Erythroblast (primary cell): ENCODE data around the gene AP2A2.

Source experiments
- DNase-seq, 2 experiments: peaks; one replicate each; lab custom pipeline; 2025; lab: John Stamatoyannopoulos, UW
- GATA1 ChIP-seq: IDR thresholded peaks from 2 replicates; pipeline ENCODE4 v1.6.1; 2011; ENCODE audit warnings: low read depth, mild to moderate bottlenecking, control low read depth, low read length, moderate library complexity
- POLR2A ChIP-seq: IDR thresholded peaks from 2 replicates; pipeline ENCODE4 v1.6.1; 2011; ENCODE audit warnings: mild to moderate bottlenecking, low read length

AP2A2 gene

DNA sequence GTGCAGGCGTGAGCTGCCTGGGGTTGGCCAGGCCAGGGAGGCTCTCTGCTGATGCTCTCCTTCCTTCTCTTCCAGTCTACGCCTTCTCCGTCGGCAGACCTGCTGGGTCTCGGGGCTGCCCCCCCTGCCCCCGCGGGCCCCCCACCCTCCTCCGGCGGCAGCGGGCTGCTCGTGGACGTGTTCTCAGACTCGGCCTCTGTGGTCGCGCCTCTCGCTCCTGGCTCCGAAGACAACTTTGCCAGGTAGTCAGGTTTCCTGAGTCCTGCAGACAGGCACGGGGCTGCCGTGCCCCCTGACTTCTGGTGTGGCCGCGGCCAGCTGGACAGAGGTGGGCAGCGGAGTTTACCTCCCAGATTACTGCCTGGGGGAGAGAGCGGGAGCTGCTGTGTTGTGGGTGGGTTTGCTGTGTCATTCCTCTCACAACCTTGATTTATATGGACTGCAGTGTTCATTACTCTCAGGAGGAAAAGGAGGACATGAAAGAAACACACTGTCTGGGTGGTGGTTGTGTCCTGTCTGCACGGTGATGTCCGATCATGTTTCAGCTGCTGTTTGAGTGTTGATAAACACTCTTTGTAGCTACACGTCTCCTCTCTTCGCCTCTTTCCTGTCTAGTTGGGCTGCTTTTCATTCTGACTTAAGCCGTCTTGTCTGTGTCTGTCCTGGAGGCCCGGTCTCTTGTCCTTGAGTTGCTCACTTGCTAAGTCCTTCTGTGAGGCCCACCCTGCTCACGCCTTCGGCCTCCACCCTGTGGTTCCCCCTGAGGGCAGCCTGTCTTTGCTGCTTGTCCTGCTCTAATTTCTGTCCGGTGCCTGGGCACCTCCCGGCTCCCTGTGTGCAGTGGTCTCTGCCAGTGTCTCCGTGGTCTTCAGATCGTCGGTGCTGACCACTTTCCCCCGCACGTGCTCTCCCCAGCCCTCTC is 74.9 kb downstream of the AP2A2 start:
- TF ChIP-seq POLR2A (no peak), GATA1 (no peak)
- DNase-seq, result no peak

GRCh38 chr11:1001617-1002405 is 76.1 kb downstream of the AP2A2 start:
- TF ChIP-seq GATA1 (no peak), POLR2A (no peak)
- no peak for DNase-seq

GRCh38 chr11:1002406-1002984 is 76.8 kb downstream of the AP2A2 start:
- TF ChIP-seq POLR2A (no peak), GATA1 (no peak)

DNA sequence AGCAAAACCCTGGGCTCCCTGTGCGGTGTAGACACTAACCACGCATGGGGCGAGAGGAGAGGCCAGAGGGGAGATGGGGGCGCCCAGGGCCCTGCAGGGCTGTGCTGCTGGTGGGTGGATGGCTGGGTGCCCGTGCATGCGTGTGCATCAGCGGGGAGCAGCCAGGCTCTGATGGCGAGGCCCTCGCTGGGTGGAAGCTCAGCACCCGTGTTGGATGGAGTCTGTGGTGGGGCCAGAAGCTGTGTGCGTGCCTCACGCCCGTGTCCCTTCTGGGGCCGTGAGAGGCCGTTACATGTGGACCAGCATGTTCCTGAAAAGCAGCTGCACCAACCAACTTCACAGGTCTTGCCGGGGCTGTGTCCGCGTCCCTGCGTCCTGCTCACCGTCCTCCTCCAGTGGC is 77.5 kb downstream of the AP2A2 start:
- TF ChIP-seq POLR2A (no peak), GATA1 (no peak)
- no peak for DNase-seq

More at GRCh38 chr11:1002406-1002984, 76.8 kb downstream of the AP2A2 start:
- DNase-seq, result no peak

GRCh38 chr11:1005928-1006327 is 80.3 kb downstream of the AP2A2 start:
- no peak for TF ChIP-seq GATA1
- TF ChIP-seq POLR2A, result no peak
- no peak for DNase-seq

GRCh38 chr11:1006762-1007161 is 81.1 kb downstream of the AP2A2 start:
- TF ChIP-seq POLR2A (no peak), GATA1 (no peak)
- DNase-seq, result no peak

GRCh38 chr11:1007279-1007678 is 81.6 kb downstream of the AP2A2 start:
- DNase-seq, result no peak
- no peak for TF ChIP-seq POLR2A
- TF ChIP-seq GATA1, result no peak

- no peak for TF ChIP-seq POLR2A
- no peak for TF ChIP-seq GATA1
- no peak for DNase-seq
Measured at GRCh38 chr11:1008001-1008802, 82.5 kb downstream of the AP2A2 start.

GRCh38 chr11:1008803-1009145 is 83.1 kb downstream of the AP2A2 start:
- no peak for DNase-seq
- TF ChIP-seq GATA1 (no peak), POLR2A (no peak)

GRCh38 chr11:1009371-1009770 is 83.7 kb downstream of the AP2A2 start:
- TF ChIP-seq GATA1 (no peak), POLR2A (no peak)
- DNase-seq, result no peak

DNA sequence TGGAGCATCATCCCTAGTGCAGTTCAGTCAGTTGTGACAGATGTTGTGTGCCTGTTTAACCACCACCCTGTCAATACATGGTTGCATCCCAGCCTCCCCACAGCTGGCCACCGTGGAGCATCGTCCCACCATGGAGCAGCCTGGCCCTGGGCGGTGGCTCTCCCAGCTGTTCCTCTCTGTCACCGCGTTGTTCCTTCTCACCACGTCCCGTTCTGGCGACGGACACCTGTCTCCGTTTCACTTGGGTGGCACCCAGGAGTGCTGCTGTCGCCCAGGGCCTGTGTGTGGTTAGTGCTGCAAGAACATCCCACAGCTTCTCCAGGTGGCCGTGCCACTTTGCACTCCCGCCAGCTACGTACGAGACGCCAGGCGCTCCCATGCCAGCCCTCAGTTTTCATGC is 84.3 kb downstream of the AP2A2 start:
- no peak for TF ChIP-seq GATA1
- TF ChIP-seq POLR2A, result no peak
- DNase-seq, result no peak

- TF ChIP-seq GATA1 (no peak), POLR2A (no peak)
- DNase-seq, result no peak
Measured at GRCh38 chr11:1010551-1011319, 85.1 kb downstream of the AP2A2 start.

- no peak for DNase-seq
- TF ChIP-seq GATA1, result no peak
- no peak for TF ChIP-seq POLR2A
Measured at GRCh38 chr11:1011320-1011698, 85.6 kb downstream of the AP2A2 start.

DNA sequence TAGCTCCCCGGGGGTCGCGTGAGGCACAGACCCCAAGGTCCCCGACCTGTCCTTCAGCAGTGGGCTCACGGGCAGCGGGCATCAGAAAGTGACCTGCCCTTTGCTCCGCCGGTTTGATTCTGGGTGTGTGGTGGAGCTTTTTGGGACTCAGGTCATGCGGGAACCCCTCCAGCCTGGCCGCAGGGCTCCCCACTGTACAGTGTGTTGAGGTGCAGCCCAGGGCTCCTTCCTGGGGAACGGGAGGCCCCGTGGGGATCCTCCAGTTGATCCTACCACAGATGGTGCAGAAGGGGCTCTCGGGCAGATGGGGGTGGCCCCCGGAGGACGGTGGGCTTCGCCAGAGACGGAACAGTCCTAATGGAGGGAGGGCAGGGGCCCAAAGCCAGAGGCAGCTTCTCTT is 86.6 kb downstream of the AP2A2 start:
- TF ChIP-seq GATA1 (no peak), POLR2A (no peak)
- no peak for DNase-seq
